Neural crest cell (in vitro differentiated cells): Measurements from ENCODE around the gene TSC2. TPM values are rescaled to one million over a fixed set of nuclear protein-coding genes. Genes with fewer than 3 reads are reported as not detected.

Experiments
- DNase-seq: peaks from one replicate; pipeline ENCODE4 v3.0.0; 2021; ENCODE audit warnings: low read depth, mixed read lengths, low spot score
- H3K27ac Mint-ChIP-seq: one replicate; pipeline ENCODE4 v1.8.0; 2021; ENCODE audit warnings: mild to moderate bottlenecking, mixed read lengths; ENCODE audit not compliant: unreplicated experiment
- H3K27me3 Mint-ChIP-seq: 2 replicates; pipeline ENCODE4 v1.8.0; 2021; ENCODE audit warnings: low read depth, mild to moderate bottlenecking, mixed read lengths
- H3K36me3 Mint-ChIP-seq: 2 replicates; pipeline ENCODE4 v1.8.0; 2021; ENCODE audit warnings: low read depth, mild to moderate bottlenecking, mixed read lengths
- H3K4me1 Mint-ChIP-seq: 2 replicates; pipeline ENCODE4 v1.8.0; 2021; ENCODE audit warnings: mixed read lengths
- H3K4me3 Mint-ChIP-seq: one replicate; pipeline ENCODE4 v1.8.0; 2021; ENCODE audit warnings: mild to moderate bottlenecking, mixed read lengths
- H3K9me3 Mint-ChIP-seq: 2 replicates; pipeline ENCODE4 v1.8.0; 2021; ENCODE audit warnings: mixed read lengths
- CTCF ChIP-seq: fragments of 200-600 bp; sonication (generic); conservative IDR thresholded peaks from 2 replicates; pipeline ENCODE4 v1.5.0; 2021; ENCODE audit warnings: antibody characterized with exemption, mild to moderate bottlenecking
- total RNA-seq: library from RNA; stranded (reverse); gene quantifications from 2 replicates; pipeline ENCODE4 v1.2.1, GENCODE V29; 2021

The TSC2 gene
- total RNA-seq, 1 donor from 2014 or later, result 175 TPM

- H3K27ac Mint-ChIP-seq, result no peak overlapping the region
- H3K36me3 Mint-ChIP-seq, result no peaks in the 10 kb centered on the region
- no peaks in the 10 kb centered on the region for H3K9me3 Mint-ChIP-seq
- peaks cover 8% of the 10 kb centered on the region for H3K4me1 Mint-ChIP-seq
- H3K27me3 Mint-ChIP-seq, result no peaks in the 10 kb centered on the region
- no peak for DNase-seq
- no peak for TF ChIP-seq CTCF
- H3K4me3 Mint-ChIP-seq, result no peak overlapping the region
These were observed 9.2 kb upstream of the TSC2 start for GRCh38 chr16:2038382-2039231.

- peak overlapping the region; percentile 57 for H3K4me3 Mint-ChIP-seq
- no peak for TF ChIP-seq CTCF
- H3K27ac Mint-ChIP-seq, result no peak overlapping the region
These were observed 8.3 kb upstream of the TSC2 start for GRCh38 chr16:2039274-2040031.

GRCh38 chr16:2040041-2040786, 7.6 kb upstream of the TSC2 start:
- H3K27me3 Mint-ChIP-seq, result no peaks in the 10 kb centered on the region
- TF ChIP-seq CTCF, result no peak
- no peak overlapping the region for H3K4me3 Mint-ChIP-seq
- no peaks in the 10 kb centered on the region for H3K9me3 Mint-ChIP-seq
- H3K4me1 Mint-ChIP-seq, result peaks cover 4% of the 10 kb centered on the region
- no peak for DNase-seq
- no peaks in the 10 kb centered on the region for H3K36me3 Mint-ChIP-seq
- H3K27ac Mint-ChIP-seq, result no peak overlapping the region

More at GRCh38 chr16:2039274-2040031, 8.3 kb upstream of the TSC2 start:
- H3K36me3 Mint-ChIP-seq, result no peaks in the 10 kb centered on the region
- DNase-seq, result no peak
- H3K9me3 Mint-ChIP-seq, result no peaks in the 10 kb centered on the region
- peaks cover 4% of the 10 kb centered on the region for H3K4me1 Mint-ChIP-seq
- H3K27me3 Mint-ChIP-seq, result no peaks in the 10 kb centered on the region

GRCh38 chr16:2040787-2041522, 6.8 kb upstream of the TSC2 start:
- peak overlapping the region; percentile 50 for H3K27ac Mint-ChIP-seq
- peaks cover 4% of the 10 kb centered on the region for H3K4me1 Mint-ChIP-seq
- no peaks in the 10 kb centered on the region for H3K9me3 Mint-ChIP-seq
- H3K27me3 Mint-ChIP-seq, result no peaks in the 10 kb centered on the region
- TF ChIP-seq CTCF, result no peak
- no peak overlapping the region for H3K4me3 Mint-ChIP-seq
- DNase-seq, result no peak
- no peaks in the 10 kb centered on the region for H3K36me3 Mint-ChIP-seq
